Epidermal melanocyte (primary cell): ENCODE data around the gene IL11.
"Not testable (repeated sequence)": the region's sequence is repeated elsewhere in the genome, so short reads cannot be mapped to it uniquely, and the experiment has no call there.

Experiments
- DNase-seq: peaks from one replicate; pipeline ENCODE4 v3.0.0; 2011; ENCODE audit warnings: low spot score; ENCODE audit not compliant: insufficient read length

The IL11 gene

DNA sequence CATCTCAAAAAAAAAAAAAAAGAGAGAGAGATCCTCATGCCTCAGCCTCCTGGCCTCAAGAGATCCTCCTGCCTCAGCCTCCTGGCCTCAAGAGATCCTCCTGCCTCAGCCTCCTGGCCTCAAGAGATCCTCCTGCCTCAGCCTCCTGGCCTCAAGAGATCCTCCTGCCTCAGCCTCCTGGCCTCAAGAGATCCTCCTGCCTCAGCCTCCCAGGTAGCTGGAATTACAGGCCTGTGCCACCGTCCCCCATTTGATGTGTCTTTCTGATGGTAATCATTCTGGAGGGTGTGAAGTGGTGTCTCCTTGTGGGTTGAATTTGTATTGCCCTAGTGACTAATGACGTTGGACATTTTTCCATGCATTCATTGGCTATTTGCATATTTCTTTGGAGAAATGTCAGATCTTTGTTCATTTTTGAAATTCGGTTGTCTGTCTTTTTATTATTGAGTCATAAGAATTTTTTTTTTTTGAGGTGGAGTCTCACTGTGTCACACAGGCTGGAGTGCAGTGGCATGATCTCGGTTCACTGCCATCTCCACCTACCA lies 41.4 kb downstream of the IL11 start:
- DNase-seq, result not testable (repeated sequence)

DNA sequence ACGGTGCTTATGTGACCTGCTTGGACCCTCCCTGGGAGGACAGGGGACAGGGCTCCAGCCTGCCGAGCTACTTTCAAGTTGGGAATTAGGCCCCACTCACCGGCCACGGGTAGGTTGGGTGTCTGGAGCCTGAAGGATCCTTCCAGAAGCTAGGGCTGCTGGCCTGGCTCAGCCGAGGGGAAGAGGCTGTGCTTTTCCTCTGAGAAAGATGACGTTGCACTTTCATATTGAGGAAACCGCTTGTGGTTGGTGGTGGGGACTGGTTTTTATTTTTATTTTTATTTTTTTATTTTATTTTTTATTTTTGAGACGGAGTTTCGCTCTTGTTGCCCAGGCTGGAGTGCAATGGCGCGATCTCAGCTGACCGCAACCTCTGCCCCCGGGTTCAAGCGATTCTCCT lies 45.1 kb downstream of the IL11 start, which contains the start of gene TMEM150B:
TSS of gene TMEM150B (minus strand) at position 170 of the 400 bp plus-strand sequence. CDS start 4,305 bp downstream, outside the sequence.
- no peak for DNase-seq

DNA sequence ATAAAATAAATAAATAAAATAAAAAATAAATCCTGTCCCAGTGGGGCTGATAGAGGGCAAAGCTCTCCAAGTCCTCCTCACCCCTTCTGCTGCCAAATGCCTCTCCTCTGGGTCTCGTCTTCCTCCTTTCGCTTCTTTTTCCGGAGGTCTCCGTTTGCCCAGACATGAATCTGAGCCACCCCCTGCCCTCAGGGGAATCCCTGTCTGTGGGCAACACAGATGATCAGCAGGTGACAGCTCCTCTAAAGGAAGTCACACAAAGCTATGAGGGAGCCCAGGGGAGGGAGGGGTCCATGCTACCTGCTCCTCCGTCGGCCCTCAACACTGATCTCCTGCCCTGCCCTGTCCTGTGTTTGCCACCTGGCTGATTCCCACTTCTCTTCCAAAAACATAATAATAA lies 45.6 kb downstream of the IL11 start:
- DNase-seq, result no peak

DNA sequence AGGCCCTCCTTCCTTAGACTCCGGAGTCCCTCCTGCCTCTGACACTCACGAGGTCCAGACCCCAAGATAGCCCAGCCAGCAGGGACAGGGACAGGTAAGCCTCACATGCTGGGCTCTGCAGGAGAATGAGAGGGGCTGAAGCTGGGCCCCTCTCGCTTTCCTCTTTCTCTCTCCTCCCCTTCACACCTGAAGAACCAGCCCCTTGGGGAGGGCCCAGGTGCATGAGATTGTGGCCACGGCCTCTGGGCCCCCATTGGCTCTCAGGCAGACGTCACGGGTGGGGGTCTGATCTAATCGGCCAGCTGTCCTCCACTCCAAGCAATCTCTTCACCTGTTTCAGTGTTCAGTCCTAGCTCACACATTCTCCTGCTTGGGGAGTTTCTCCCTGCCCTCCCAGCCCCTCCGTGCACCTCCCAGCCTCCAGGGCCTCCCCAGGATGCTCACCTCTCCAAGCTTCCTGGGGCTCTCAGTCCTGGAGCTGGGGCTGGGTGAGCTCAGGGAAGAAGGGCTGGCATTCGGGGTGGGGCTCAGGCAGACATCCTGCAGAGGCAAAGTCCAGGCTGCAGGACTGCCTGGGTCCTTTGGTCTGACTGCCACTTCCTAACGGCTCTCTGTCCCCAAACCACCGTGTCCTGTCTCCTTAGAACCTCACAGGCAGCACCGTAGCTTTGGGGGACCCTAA lies 47.9 kb downstream of the IL11 start:
- DNase-seq, result no peak

DNA sequence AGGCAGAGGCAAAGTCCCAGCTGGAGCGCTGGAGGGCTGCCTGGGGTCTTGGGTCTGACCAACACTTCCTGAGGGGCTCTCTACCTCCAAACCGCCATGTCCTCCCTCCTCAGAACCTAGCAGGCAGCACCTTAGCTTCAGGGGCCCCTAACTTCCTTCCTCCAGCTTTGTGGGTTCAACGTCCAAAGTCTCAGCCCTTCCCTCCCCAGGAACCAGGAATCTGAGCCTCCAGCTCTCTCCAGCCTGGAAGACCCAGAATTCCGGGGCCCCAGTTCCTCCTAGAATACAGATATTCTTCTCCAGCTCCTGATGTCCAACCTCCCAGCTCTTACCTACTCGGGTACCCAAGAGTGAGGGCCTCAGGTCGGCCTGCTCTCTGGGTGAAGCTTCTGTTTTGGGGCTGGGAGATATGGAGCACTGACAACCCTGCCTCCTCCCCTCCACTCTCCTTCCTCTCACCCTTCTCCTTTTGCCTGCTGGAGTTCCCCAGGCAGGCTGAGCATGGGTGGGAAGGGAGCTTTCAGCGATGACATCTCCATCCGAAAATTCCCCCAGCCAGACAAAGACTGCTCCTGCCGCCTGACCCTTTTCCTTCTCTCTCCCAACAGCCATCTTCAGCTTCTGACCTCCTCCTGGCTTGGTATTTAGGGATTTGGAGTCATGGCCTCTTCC lies 48.7 kb downstream of the IL11 start:
- DNase-seq, result no peak

DNA sequence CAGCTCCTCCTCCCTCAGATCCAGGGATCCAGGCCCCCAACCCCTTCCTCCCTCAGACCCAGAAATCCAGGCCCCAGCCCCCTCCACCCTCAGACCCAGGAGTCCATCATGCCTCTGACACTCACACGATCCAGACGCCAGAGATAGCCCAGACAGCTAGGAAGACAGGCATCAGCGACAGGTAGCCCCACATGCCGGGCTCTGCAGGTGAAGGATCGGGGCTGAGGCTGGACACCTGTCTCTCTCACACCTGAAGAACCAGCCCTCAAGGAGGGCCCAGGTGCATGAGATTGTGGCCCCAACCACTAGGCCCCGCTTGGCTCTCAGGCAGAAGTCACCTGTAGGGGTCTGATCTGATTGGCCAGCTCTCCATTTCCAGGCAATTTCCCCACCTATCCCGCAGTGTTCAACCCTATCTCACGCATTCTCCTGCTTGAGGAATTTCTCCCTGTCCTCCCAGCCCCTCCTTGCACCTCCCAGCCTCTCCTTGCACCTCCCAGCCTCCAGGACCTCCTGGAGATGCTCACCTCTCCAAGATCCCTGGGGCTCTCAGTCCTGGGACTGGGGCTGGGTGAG lies 49.3 kb downstream of the IL11 start:
- no peak for DNase-seq

DNA sequence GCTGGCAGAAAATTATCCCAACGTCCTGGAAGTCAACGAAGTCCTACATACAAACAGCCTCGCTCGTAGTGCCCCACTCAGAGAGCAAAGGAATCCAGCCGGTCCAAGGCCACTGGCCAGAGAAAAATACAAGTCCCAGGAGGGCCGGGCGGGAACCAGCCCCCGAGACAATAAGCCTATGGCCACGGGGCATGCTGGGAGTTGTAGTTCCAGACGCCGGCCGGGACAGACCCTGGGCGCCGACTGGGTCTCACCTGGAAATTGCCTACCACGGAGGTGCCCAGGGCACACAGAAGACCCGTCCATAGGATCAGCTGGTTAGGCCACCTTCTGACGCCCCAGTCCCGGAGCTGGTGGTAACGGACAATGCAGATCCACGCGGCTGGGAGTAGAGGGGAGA lies 50.5 kb downstream of the IL11 start:
- DNase-seq, result peak; percentile 83

DNA sequence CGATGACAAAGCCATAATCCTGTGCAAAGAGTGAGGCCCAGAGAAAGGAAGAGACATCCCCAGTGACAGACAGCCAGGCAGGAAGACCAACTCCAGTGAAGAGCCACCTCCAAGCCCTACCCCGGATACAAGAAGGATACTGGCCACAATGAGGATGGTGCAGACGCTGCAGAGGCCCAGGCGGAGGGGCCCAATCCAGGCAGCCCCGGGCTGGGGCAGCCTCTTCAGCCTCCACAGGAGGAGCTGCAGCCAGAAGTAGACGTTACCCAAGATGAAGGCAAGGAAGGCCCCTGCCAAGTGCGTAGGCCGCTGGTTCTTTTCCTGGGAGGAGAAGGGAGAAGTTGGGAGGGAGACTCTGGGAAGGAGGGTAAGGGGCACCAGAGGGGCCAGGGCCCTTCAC lies 53.6 kb downstream of the IL11 start:
- peak; percentile 8 for DNase-seq

DNA sequence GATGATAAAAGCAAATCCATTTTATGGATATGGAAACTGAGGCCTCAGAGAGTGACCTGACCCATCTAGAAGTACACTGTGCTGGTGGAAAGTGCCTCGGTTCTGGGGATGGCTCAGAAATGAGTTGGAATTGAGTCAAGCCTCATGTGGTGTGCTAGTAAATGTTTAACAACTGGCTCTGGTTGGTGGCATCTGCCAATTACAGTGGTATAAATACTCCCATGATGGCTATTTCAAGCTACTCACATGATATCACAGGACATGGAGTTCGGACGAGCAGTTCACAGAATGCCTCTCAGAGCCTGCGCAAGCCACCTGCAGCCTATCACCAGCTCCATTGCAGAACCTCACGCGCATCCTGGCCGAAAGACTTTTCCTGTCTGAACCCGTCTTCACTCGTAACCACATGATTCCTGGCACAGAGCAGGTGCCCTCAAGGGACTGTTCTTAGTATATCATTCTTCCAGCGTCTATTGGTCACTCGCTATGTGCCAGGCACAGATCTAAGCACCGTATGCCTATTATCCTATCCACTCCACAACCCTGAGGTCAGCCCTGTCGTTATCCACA lies 54.2 kb downstream of the IL11 start:
- DNase-seq, result no peak

DNA sequence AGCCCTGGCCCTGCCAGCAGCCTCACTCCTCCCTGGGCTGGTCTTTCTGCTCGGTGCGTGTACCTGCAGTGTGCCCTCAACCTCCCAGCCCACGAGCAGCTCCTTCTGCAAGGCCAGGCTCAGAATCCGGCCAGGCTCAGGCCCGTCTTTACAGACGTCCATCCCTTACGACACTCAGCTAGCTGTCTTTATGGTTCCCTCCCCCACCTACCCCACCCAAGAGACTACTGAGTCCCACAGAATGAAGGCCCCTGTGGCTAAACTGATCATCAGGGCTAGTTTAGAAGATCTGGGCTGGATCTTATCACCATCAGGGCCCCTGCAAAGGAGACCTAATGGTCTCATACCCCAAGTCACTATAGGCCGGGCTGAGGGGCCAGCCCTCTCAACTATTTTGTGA lies 55.9 kb downstream of the IL11 start:
- no peak for DNase-seq
